ENCODE results near the gene PRDM10. TPM values are rescaled to one million over a fixed set of nuclear protein-coding genes. Genes with fewer than 3 reads are reported as not detected.

PRDM10 gene
- total RNA-seq, 4 donors from 2014 or later, result 7.8 to 18.6 (median 9.7) TPM

DNA sequence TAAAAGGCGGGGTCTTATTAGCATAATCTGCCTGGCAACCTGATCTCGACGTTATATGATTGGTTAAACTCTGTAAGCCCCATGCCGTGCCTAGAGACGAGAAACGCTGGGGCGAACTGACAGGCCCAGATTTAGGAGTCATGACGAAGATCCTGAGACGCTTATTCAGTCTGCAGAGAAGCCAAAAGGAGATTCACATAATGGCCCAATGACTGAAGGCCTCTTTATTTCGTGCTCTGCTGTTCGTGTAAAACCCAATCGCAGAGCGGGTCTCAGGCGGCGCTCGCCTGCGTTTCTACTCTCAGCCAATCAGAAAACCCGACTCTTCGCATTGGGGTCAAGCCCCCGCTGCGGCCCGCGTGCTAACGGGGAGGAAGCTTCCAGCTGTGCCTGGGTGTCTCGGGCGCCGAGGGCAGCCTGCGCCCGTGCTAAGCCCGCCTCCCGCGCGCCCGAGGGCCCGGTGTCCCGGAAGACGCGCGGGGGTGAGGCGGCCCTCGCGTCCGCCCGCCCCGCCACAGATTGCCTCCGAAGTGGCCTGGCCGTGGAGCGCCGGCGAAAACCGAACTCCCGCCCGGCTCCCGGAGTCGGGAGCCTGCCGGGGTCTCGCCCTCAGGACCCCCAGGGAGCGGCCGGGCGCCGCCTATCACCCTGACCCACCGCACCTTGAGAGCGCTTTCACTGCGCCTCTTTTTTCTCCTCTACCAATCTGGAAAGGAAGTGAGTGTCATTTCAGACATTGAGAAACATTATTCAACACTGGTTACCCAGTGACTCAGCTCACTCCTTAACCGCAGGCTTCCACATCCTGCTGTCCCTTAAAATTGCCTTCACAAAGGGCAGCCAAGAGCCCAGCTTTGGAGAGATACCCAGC lies 446 bp upstream of the PRDM10 start:
- Histone ChIP-seq H3K27ac (peak overlapping the region; percentile 99 to 100 (median 99)), H3K27me3 (no peaks in the 10 kb centered on the region), H3K4me1 (peaks cover 13 to 21% of the 10 kb centered on the region in 2 donors), H3K36me3 (no peaks in the 10 kb centered on the region), H3K9me3 (no peaks in the 10 kb centered on the region), H3K4me3 (replicated peaks in 1 of 3) (peak overlapping the region; percentile 44 to 76 (median 70))
- TF ChIP-seq, protein P1, sequence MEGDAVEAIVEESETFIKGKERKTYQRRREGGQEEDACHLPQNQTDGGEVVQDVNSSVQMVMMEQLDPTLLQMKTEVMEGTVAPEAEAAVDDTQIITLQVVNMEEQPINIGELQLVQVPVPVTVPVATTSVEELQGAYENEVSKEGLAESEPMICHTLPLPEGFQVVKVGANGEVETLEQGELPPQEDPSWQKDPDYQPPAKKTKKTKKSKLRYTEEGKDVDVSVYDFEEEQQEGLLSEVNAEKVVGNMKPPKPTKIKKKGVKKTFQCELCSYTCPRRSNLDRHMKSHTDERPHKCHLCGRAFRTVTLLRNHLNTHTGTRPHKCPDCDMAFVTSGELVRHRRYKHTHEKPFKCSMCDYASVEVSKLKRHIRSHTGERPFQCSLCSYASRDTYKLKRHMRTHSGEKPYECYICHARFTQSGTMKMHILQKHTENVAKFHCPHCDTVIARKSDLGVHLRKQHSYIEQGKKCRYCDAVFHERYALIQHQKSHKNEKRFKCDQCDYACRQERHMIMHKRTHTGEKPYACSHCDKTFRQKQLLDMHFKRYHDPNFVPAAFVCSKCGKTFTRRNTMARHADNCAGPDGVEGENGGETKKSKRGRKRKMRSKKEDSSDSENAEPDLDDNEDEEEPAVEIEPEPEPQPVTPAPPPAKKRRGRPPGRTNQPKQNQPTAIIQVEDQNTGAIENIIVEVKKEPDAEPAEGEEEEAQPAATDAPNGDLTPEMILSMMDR (IDR thresholded peaks at IDR 0.05), result no peak
- TF ChIP-seq POLR2A (IDR thresholded peaks at IDR 0.05), result peak in 1 of 2 donors; percentile 94
- intact Hi-C loops (cut with DNase I), result loop anchor here (5.0 kb wide), 1 partner anchor 64 kb away; the partner anchor contains the start of gene APLP2
- peak; percentile 94 to 95 for DNase-seq
- WGBS, 2 donors, result 0 to 2% methylated on average over 21 to 34 of the region's 65 CpGs

DNA sequence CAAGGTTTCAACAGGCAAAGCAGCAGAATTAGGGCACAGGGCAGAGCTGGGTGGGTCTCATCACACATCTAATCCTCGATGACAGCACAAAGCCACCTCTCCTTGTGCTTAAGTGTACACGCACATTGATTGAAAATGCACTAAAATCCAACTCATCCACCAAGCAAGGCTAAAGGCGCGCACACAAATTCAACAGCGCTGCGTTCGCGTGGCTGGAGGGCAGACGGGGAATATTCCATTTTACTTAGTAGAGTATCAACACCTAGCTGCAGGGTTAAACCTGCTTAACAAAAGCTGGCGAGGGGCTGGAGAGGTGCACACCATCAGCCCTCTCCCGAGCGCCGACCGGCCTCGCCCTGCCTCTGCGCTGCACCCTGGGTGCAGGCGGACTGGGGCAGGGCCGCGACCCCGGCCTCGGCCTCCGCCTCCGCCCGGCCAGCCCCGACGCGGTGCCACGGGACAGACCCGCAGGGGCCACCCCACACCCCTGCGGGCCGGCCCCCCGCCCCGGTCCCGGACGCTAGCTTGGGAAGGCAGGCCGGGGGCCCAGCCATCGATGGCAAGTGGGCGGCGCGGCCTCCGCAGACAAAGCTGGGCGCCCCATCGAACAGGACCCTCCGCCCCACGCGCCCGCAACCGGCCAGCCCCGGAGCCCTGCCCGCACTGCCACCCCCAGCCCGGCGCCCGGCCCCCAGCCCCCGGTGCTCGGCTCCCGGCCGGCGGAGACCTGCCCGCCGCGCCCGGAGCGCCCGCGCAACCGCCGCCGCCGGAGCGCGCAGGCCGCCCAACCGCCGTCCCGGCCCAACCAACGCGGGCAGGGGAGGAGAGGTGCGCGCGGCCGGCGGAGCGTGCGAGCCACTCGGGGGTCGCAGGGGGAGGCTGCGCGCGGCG lies 929 bp downstream of the PRDM10 start:
- intact Hi-C loops (cut with DNase I), result loop anchor here (5.0 kb wide), 1 partner anchor 66 kb away; the partner anchor contains the start of gene APLP2
- WGBS, 2 donors, result 1 to 2% methylated on average over 10 to 45 of the region's 90 CpGs

DNA sequence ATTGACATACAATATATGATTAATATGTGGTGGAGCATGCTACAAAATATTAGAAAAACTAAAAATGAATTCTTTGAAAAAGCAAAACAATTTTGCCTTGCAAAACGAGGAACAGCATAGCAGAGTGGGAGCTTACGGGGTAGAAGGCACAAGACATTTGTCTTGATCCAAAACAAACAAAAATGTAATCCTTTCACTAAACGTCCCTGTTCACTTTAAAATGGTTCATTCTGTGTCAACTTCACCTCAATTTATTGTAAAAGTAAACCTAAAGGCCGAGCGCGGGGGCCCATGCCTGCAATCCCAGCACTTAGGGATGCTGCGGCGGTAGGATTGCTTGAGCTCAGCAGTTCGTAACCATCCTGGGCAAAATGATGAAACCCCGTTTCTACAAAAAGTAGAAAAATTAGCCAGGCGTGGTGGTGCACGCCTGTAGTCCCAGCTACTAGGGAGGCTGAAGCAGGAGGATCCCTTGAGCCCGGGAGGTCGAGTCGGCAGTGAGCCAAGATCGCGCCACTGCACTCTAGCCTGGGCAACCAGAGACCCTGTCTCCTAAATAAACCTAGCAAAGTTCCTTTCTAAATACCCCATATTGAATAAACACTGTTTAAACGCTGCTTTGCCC lies 2.0 kb downstream of the PRDM10 start:
- peaks cover 13 to 21% of the 10 kb centered on the region in 2 donors for H3K4me1 ChIP-seq
- intact Hi-C loops (cut with DNase I), result loop anchor here (5.0 kb wide), 1 partner anchor 67 kb away; the partner anchor contains the start of gene APLP2
- H3K4me3 ChIP-seq (replicated peaks in 1 of 3), result no peak overlapping the region
- H3K36me3 ChIP-seq, result no peaks in the 10 kb centered on the region
- H3K9me3 ChIP-seq, result no peaks in the 10 kb centered on the region
- 86% methylated on average over 18 of the region's 18 CpGs for WGBS, 2 donors
- H3K27ac ChIP-seq, result peak overlapping the region in 2 of 3 donors; percentile 19 to 100
- no peaks in the 10 kb centered on the region for H3K27me3 ChIP-seq
- no peak for DNase-seq
- TF ChIP-seq, protein P1 (IDR thresholded peaks at IDR 0.05), result no peak
- TF ChIP-seq POLR2A (IDR thresholded peaks at IDR 0.05), result no peak

More for the DNA sequence above, 929 bp downstream of the PRDM10 start:
- Histone ChIP-seq H3K4me1 (peaks cover 13 to 21% of the 10 kb centered on the region in 2 donors), H3K27ac (peak overlapping the region; percentile 99 to 100 (median 99)), H3K4me3 (replicated peaks in 1 of 3) (peak overlapping the region; percentile 70 to 76 (median 75)), H3K36me3 (no peaks in the 10 kb centered on the region), H3K27me3 (no peaks in the 10 kb centered on the region), H3K9me3 (no peaks in the 10 kb centered on the region)
- DNase-seq, result peak; percentile 39 to 44
- no peak for TF ChIP-seq POLR2A (IDR thresholded peaks at IDR 0.05)
- TF ChIP-seq, protein P1 (IDR thresholded peaks at IDR 0.05), result no peak

DNA sequence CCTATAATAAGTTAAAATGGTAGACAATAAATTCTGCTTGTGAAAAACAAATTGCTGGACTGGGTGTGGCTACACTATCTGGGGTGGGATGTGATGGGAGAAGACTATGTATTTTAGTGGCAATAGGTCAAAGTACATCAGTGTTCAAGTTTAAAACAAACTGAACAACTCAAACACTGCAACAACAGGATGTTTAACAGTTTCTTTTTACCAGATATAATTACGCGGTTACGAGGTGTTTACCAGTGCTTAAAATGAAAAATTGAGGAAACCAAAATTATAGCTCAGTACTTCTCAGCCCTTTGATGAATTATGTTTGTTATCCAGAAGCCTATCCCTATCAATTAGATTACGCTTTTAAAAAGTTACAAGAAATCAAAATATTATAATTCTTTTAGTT lies 3.2 kb downstream of the PRDM10 start:
- Histone ChIP-seq H3K27me3 (no peaks in the 10 kb centered on the region), H3K4me3 (replicated peaks in 1 of 3) (no peak overlapping the region), H3K27ac (no peak overlapping the region), H3K4me1 (peaks cover 13 to 21% of the 10 kb centered on the region in 2 donors), H3K9me3 (no peaks in the 10 kb centered on the region), H3K36me3 (no peaks in the 10 kb centered on the region)
- 97% methylated on average over 4 of the region's 4 CpGs for WGBS, 2 donors
- intact Hi-C loops (cut with DNase I), result loop anchor here (10.0 kb wide), 1 partner anchor 135 kb away; no protein-coding TSS in a partner anchor
- TF ChIP-seq POLR2A (IDR thresholded peaks at IDR 0.05), result no peak
- TF ChIP-seq, protein P1 (IDR thresholded peaks at IDR 0.05), result no peak
- DNase-seq, result no peak
